Calu3 (cell line): Measurements from ENCODE around the gene RMND5B. TPM values are rescaled to one million over a fixed set of nuclear protein-coding genes. Genes with fewer than 3 reads are reported as not detected.
"Not testable (repeated sequence)": the region's sequence is repeated elsewhere in the genome, so short reads cannot be mapped to it uniquely, and the experiment has no call there.

Experiments
- BruUV-seq: library from RNA; stranded (reverse); fragments of 400-500 nt; replicated peaks from 2 replicates; lab custom pipeline; 2021; lab: Mats Ljungman, UMichigan
- CTCF ChIA-PET: fragments of 300-600 bp; sonication (Branson Sonifier 250); formaldehyde crosslinking; loops from one replicate; lab custom pipeline; 2022; ENCODE audit warnings: antibody characterized with exemption; lab: Charles Lee
- DNase-seq: peaks from one replicate; pipeline ENCODE4 v3.0.0; 2022
- H3K27ac Mint-ChIP-seq: one replicate; pipeline ENCODE4 v1.8.0; 2022; ENCODE audit warnings: mixed read lengths; ENCODE audit not compliant: unreplicated experiment
- H3K27me3 Mint-ChIP-seq: one replicate; pipeline ENCODE4 v1.8.0; 2022; ENCODE audit warnings: mixed read lengths; ENCODE audit not compliant: unreplicated experiment
- H3K36me3 Mint-ChIP-seq: one replicate; pipeline ENCODE4 v1.8.0; 2022; ENCODE audit warnings: mild to moderate bottlenecking, moderate library complexity, mixed read lengths; ENCODE audit not compliant: insufficient read depth, unreplicated experiment
- H3K4me1 Mint-ChIP-seq: one replicate; pipeline ENCODE4 v1.8.0; 2022; ENCODE audit warnings: mild to moderate bottlenecking, low read depth, mixed read lengths; ENCODE audit not compliant: unreplicated experiment
- H3K4me3 Mint-ChIP-seq: one replicate; pipeline ENCODE4 v1.8.0; 2022; ENCODE audit warnings: mild to moderate bottlenecking, low read depth, moderate library complexity, mixed read lengths; ENCODE audit not compliant: unreplicated experiment
- H3K9me3 Mint-ChIP-seq: one replicate; pipeline ENCODE4 v1.8.0; 2022; ENCODE audit warnings: low read depth, mixed read lengths; ENCODE audit not compliant: unreplicated experiment
- CTCF ChIP-seq: fragments of 200-600 bp; IDR thresholded peaks from one replicate; pipeline ENCODE4 v1.8.0; 2022; ENCODE audit warnings: antibody characterized with exemption; ENCODE audit not compliant: unreplicated experiment
- intact Hi-C: fragments of 100-400 bp; cut with micrococcal nuclease; formaldehyde crosslinking; loops from one replicate; pipeline ENCODE4 v1.10.0; 2022; ENCODE audit not compliant: unreplicated experiment
- total RNA-seq: library from RNA; stranded (reverse); gene quantifications from 2 replicates; pipeline ENCODE4 v1.2.3, GENCODE V29; 2022

RMND5B gene
- total RNA-seq, 1 experiment from 2014 or later: 50.7 TPM

DNA sequence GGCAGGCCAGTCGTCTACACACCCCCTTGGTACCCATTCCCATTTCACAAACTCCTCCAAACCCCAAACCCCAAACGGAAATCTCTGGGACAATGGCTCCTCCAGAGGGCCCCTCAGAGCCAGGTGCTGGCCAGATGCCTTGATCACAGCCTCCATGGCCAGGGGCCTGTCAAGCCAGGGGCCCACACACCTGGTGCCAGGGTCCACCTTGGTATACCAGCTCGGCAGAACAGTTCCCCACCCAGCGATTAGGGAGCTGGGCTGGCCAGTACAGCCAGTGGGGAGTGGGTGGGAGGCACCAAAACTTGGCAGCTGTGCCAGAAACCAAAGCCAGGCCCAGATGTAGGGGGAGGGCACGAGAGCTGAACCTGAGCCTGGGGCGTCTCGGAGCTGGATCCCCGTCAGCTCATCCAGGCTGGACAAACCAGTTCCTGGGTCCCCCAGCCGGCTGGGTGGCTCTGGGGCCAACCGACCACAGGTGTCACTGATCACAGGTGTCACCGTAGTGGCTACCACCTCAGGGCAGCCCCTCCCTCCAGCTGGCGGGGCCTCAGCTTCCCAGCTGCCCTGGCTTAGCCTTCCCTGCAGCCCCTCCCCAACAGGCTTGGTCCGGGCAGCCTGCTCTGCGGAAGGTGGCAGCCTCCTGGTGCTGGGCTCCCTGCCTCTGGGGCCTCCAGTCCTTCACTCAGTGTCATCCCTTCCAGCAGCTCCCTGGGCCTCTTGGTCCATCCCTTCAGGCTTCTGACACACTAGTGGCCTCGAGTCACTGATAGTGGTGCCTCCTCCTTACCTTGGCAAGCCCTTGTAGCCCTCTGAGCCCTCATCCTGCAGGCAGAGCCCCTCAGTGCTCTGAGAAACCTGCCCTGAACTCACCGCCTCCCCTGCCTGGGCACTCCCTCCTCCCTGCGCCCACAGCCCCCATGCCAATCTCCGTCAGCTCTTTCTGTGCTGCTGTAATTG, 6.6 kb upstream of the RMND5B start:
- intact Hi-C loops: no loop called here
- no peaks in the 10 kb centered on the region for H3K27me3 Mint-ChIP-seq
- CTCF ChIA-PET: interaction anchor here (0.6 to 2.1 kb wide), 9 partner anchors 10 to 48 kb away, joined by 3 to 16 read pairs (median 3); no protein-coding TSS in a partner anchor
- H3K4me1 Mint-ChIP-seq: peaks cover 22% of the 10 kb centered on the region
- DNase-seq: peak; percentile 93
- no TSS peak for BruUV-seq
- H3K27ac Mint-ChIP-seq: peak overlapping the region; percentile 56
- H3K4me3 Mint-ChIP-seq: peak overlapping the region; percentile 31
- no peaks in the 10 kb centered on the region for H3K9me3 Mint-ChIP-seq
- H3K36me3 Mint-ChIP-seq: peaks cover 17% of the 10 kb centered on the region
- no peak for TF ChIP-seq CTCF

- peak overlapping the region; percentile 31 for H3K4me3 Mint-ChIP-seq
- peaks cover 24% of the 10 kb centered on the region for H3K36me3 Mint-ChIP-seq
- no peak for TF ChIP-seq CTCF
- no TSS peak for BruUV-seq
- H3K27ac Mint-ChIP-seq: no peak overlapping the region
- CTCF ChIA-PET: interaction anchor here (1.9 to 2.1 kb wide), 2 partner anchors 48 to 50 kb away, joined by 9 to 16 read pairs; no protein-coding TSS in a partner anchor
- intact Hi-C loops: no loop called here
- H3K4me1 Mint-ChIP-seq: peaks cover 22% of the 10 kb centered on the region
- H3K27me3 Mint-ChIP-seq: no peaks in the 10 kb centered on the region
- H3K9me3 Mint-ChIP-seq: no peaks in the 10 kb centered on the region
- DNase-seq: no peak
Measured at GRCh38 chr5:178125253-178125906, 5.4 kb upstream of the RMND5B start.

GRCh38 chr5:178126556-178126955, 4.3 kb upstream of the RMND5B start:
- H3K27me3 Mint-ChIP-seq: no peaks in the 10 kb centered on the region
- H3K36me3 Mint-ChIP-seq: peaks cover 36% of the 10 kb centered on the region
- no peak for DNase-seq
- no peak overlapping the region for H3K4me3 Mint-ChIP-seq
- intact Hi-C loops: no loop called here
- peaks cover 27% of the 10 kb centered on the region for H3K4me1 Mint-ChIP-seq
- no peak for TF ChIP-seq CTCF
- H3K27ac Mint-ChIP-seq: no peak overlapping the region
- CTCF ChIA-PET: no interaction called here
- H3K9me3 Mint-ChIP-seq: no peaks in the 10 kb centered on the region
- BruUV-seq: no TSS peak

- DNase-seq, H3K9me3 Mint-ChIP-seq, H3K4me3 Mint-ChIP-seq, BruUV-seq, intact Hi-C loops, CTCF ChIA-PET, H3K27me3 Mint-ChIP-seq, H3K27ac Mint-ChIP-seq: not testable (repeated sequence)
- peaks cover 35% of the 10 kb centered on the region for H3K4me1 Mint-ChIP-seq
- peaks cover 36% of the 10 kb centered on the region for H3K36me3 Mint-ChIP-seq
Measured at GRCh38 chr5:178127300-178128009, 3.4 kb upstream of the RMND5B start.
